NCI-H2196 (cell line): ENCODE measurements around the gene AEN.

Experiments used
- DNase-seq: peaks from one replicate; lab custom pipeline; 2025; ENCODE audit not compliant: unreplicated experiment; lab: John Stamatoyannopoulos, UW

Gene AEN

DNA sequence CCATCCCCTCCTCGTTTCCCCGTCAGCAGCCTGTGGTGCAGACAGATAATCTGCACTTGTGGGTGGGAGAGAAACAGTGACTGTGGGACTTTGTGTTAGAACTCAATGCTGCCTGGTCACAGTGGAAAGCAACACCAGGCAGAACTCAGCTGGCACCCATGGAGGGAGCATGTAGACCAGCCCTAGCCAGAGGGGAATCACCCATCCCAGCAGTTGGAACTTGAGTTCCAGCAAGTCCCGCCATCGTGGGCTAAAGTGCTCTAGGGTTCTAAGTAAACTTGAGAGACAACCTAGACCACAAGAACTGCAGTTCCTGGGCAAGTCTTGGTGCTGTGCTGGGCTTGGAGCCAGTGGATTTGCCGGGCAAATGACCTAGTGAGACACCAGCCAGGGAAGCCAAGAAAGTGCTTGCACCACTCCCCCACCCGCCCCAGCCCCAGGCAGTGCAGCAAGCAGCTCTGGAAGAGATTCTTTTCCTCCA is 42.0 kb downstream of the AEN start:
- no peak for DNase-seq

DNA sequence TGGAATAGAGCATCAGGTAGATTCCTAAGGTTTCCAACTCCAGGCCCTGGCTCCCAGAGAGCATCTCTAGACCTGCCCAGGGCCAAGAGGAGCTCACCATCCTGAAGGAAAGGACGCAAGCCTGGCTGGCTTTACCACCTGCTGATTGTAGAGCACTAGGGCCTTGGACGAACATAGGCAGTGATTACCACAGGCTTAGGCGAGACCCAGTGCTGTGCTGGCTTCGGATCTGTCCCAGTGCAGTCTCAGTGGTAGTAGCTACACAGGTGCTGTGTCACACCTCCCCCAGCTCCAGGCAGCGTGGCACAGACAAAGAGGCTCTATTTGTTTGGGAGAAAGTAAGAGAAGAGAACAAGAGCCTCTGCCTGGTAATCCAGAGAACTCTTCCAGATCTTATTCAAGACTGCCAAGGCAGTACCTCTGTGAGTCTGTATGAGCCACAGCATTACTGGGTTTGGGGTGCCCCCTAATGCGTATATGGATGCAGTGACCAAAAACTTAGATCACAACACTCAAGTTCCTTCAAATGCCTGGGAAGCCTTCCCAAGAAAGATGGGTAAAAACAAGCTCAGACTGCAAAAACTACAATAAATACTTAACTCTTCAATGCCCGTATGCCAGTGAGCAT is 43.1 kb downstream of the AEN start:
- no peak for DNase-seq

DNA sequence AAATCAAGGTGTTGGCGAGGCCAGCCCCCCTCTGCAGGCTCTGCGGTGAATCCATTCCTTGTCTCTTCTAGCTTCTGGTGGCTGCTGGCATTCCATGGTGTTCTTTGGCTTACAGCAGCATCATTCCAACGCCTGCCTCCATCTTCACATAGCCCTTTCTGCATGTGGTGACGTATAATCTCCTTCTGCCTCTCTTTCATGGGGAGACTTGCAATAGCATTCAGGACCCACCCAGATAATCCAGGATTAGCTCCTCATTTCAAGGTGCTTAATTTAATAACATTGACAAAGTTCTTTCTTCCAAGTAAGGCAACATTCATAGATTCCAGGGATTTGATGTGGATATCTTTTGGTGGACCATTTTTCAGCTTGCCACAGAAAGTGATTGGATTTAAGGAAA is 53.5 kb downstream of the AEN start:
- no peak for DNase-seq

DNA sequence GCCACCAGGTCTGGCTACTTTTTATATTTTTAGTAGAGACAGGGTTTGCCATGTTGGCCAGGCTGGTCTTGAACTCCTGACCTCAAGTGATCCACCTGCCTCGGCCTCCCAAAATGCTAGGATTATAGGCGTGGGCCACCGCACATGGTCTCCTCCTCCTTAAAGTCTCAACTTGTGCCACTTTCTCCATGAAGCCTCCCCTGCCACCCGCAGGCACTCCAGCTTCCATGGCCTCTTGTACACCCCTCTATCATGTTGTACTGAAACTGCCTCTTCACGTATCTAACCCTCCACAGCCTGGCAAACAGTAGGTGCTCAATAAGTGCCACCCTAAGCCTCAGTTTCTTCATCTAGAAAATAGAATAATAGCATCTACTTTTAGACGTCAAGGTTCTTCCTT is 57.6 kb downstream of the AEN start:
- no peak for DNase-seq

DNA sequence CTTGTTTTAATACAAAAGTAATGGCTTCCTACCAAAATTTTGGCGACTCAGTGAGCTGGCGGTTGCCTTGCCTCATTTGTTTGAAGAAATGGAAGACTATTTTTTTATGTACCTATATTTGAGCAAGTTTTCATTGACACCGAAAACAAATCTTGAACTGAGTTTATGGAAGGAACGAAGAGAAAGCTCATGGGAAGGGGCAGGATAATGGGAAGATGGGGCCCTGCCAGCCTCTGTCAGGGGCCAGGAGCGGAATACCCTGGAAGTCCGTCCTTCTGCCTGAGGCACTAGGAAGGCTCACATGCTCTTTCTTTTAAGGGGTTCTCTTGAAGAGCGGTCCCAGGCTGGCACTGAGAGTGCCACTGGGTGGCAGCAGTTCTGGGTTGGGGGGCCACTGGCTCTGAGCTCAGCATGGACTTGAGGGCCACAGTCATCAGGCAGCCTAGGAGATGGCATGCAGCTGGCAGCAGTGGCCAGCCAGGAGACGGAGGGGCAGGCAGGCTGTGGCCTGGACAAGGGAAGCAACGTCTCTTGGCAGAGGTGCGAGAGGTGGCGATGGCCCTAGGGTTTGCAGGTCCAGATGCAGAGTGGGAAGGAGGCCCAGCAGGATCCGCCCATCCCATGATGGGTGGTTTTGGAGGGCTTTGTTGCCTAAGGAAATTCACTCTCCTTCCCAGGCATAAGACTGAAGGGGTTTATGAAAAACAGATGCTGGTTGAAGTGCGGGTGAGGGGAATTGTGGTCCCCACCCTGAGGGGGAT is 59.3 kb downstream of the AEN start:
- no peak for DNase-seq

DNA sequence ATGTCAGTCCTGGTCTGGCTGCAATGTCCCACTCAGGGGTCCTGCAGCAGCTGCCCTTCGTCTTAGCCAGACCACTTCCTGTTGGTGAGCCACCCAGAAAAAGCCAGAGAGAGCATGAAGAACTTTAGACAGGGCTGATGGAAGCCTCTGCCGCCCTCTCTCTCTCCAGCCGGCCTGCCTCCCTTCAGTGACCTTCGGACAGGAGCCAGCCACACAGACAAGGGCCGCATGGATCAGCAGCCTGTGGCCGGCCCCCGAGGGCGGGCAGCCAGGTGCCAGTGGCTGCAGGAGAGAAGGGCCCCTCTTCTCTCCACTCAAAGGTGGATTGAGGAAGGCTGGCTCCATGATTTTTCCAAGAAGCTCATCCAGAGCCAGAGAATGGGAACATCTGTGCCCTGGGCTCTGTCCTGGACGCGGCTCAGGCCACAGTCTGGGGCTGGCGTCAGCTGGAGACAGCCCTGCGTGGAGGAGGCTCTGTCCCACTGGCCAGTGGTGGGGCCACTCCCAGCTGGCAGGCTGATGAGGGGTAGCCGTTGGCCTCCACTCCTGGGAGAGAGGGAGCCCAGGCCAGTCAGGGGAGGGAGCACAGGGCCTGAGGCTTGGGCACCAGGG is 60.6 kb downstream of the AEN start:
- DNase-seq, result no peak
